Measurements from ENCODE around the gene KLHL41.

DNA sequence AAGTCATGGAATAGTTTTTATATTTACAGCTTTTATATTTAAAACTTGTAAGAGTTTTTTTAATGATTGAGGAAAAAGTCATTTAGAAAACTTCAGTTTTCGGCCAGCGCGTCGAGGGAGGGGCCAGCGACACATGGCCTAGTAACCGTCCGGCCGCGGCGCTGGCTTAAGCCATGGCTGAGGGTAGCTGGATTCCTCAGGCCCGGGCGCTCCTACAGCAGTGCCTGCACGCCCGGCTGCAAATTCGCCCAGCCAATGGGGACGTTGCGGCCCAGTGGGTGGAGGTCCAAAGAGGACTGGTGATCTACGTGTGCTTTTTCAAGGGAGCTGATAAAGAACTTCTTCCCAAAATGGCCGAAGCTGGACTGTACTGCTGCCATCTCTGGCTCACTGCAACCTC is 4.9 kb upstream of the KLHL41 start:
- TF ChIP-seq, protein P1, sequence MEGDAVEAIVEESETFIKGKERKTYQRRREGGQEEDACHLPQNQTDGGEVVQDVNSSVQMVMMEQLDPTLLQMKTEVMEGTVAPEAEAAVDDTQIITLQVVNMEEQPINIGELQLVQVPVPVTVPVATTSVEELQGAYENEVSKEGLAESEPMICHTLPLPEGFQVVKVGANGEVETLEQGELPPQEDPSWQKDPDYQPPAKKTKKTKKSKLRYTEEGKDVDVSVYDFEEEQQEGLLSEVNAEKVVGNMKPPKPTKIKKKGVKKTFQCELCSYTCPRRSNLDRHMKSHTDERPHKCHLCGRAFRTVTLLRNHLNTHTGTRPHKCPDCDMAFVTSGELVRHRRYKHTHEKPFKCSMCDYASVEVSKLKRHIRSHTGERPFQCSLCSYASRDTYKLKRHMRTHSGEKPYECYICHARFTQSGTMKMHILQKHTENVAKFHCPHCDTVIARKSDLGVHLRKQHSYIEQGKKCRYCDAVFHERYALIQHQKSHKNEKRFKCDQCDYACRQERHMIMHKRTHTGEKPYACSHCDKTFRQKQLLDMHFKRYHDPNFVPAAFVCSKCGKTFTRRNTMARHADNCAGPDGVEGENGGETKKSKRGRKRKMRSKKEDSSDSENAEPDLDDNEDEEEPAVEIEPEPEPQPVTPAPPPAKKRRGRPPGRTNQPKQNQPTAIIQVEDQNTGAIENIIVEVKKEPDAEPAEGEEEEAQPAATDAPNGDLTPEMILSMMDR (IDR thresholded peaks at IDR 0.05): no peak
- no peak for TF ChIP-seq POLR2A (IDR thresholded peaks at IDR 0.05)

Data from body of pancreas (tissue), 4 donors.